NCI-H187 treated with DMSO at 0.1 percent for 48 hours (cell line): ENCODE data around the gene DAZAP1.
"Not testable (repeated sequence)": the region's sequence is repeated elsewhere in the genome, so short reads cannot be mapped to it uniquely, and the experiment has no call there.

Source experiments
- DNase-seq: peaks from one replicate; lab custom pipeline; 2025; lab: John Stamatoyannopoulos, UW

DAZAP1 gene

GRCh38 chr19:1411255-1412191 is 4.1 kb downstream of the DAZAP1 start:
- DNase-seq: no peak

GRCh38 chr19:1412323-1412923 is 5.0 kb downstream of the DAZAP1 start:
- DNase-seq: no peak

- DNase-seq: no peak
Measured at GRCh38 chr19:1412995-1413800, 5.8 kb downstream of the DAZAP1 start.

GRCh38 chr19:1416014-1416841 is 8.8 kb downstream of the DAZAP1 start:
- no peak for DNase-seq

DNA sequence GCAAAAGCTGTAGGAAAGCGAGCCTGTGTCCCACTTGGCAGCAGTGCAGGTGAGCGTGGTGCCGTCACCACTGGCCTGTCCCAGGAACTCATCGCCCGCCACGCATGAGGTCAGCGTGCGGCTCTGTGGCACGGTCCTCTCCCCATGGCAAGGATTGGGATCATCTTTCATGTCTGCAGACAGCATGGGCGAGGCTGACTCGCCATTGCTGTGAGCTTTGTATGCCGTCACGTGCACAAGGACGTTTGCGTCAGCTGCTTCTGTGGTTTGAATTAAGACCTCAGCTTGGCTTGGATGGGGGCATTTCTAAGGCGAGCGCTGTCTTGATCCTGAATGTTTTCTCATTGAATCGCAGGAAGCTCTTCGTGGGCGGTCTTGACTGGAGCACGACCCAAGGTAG is 9.8 kb downstream of the DAZAP1 start:
- no peak for DNase-seq

- no peak for DNase-seq
Measured at GRCh38 chr19:1417681-1418495, 10.5 kb downstream of the DAZAP1 start.

DNA sequence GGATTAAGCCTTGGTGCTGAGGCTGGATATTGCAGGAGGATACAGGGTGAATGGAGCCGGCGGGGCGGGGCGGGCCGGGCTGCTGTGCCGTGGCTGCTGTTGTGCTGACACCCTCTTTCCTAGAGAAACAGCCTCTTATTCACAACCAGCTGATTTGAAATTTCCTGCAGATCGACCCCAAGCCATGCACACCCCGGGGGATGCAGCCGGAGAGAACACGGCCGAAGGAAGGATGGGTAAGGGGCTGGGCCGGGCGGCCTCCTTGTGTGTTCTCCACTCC is 11.1 kb downstream of the DAZAP1 start:
- no peak for DNase-seq

GRCh38 chr19:1418951-1419738 is 11.8 kb downstream of the DAZAP1 start:
- no peak for DNase-seq

GRCh38 chr19:1420085-1420484 is 12.7 kb downstream of the DAZAP1 start:
- DNase-seq: not testable (repeated sequence)

- no peak for DNase-seq
Measured at GRCh38 chr19:1420590-1420989, 13.2 kb downstream of the DAZAP1 start.

GRCh38 chr19:1421218-1421957 is 14.0 kb downstream of the DAZAP1 start:
- DNase-seq: no peak

- no peak for DNase-seq
Measured at GRCh38 chr19:1421958-1422305, 14.5 kb downstream of the DAZAP1 start.

- no peak for DNase-seq
Measured at GRCh38 chr19:1422360-1422759, 15.0 kb downstream of the DAZAP1 start.

DNA sequence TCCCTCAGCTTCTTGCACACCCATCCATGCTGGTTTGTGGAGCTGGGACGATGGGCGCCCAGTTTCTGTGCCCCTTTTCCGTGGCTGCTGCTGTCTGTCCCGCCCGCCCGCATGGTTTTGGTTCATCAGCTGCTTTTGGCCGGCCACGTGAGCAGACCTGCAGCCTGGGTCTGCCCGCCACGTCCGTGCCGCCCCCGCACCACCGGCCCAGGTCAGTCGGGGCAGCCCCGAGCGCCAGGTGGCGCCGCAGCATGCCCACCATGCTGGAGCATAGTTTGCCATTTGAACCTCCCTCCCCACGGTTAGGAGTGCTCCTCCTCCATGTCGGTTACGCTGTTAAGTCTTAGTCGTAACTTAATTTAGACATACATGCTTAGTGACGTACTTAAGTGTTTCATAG is 15.6 kb downstream of the DAZAP1 start:
- DNase-seq: no peak

- no peak for DNase-seq
Measured at GRCh38 chr19:1423436-1424191, 16.2 kb downstream of the DAZAP1 start.

DNA sequence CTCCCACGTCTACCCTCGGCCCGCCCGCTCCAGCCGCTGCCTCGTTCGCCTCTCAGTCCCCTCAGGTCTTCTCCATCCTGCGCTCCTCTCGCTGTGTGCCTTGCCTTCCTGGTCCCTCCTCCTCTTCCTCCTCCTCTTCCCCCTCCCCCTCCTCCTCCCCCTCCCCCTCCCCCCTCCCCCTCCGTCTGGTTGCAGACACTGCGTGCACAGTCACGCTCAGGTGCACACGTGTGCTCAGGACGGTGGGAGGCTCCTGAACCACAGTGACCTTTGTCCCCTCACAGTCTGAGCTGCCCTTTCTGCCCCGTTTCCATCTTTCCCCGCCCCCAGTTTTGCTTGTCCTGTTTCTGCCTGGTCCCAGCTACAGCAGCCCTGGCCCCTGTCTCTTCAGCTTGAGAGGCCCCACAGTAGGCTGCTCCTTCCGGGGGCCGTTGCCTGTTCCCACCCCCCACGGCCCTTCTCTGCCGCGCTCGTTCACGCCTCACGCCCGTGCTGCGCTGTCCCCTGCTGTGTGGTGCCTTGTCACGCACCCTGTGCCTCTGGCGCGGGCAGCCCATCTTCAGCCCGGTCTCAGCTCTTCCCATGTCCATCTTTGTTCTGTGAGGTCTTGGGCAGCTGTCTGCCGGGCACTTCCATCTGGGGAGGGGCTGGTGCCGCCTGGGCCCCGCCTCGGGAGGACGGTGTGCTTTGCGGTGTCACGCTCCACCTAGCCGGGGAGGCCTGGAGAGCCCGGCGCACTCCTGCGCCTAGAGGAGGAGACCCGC is 17.0 kb downstream of the DAZAP1 start:
- DNase-seq: no peak

- no peak for DNase-seq
Measured at GRCh38 chr19:1425102-1425837, 17.9 kb downstream of the DAZAP1 start.
